GM18499 (cell line): ENCODE data around the gene TRIM2.
"Not testable (repeated sequence)": the region's sequence is repeated elsewhere in the genome, so short reads cannot be mapped to it uniquely, and the experiment has no call there.

Experiments
- ATAC-seq: cut with Tn5 transposase; IDR thresholded peaks from one replicate; pipeline ENCODE4 v1.9.1; 2021; ENCODE audit warnings: moderate number of reproducible peaks; ENCODE audit not compliant: insufficient read depth, unreplicated experiment

The TRIM2 gene

GRCh38 chr4:153204247-153204671, at the start of gene TRIM2:
Gene TRIM2 (plus strand): TSS chr4:153204443. CDS start chr4:153204531, 88 bp downstream.
- no peak for ATAC-seq

GRCh38 chr4:153155686-153156085, 48.6 kb upstream of the TRIM2 start:
- no peak for ATAC-seq

- no peak for ATAC-seq
Observed at GRCh38 chr4:153156263-153156662, 48.0 kb upstream of the TRIM2 start.

- ATAC-seq, result no peak
Observed at GRCh38 chr4:153156721-153157120, 47.5 kb upstream of the TRIM2 start.

GRCh38 chr4:153159016-153159415, 45.2 kb upstream of the TRIM2 start:
- ATAC-seq, result no peak

- ATAC-seq, result no peak
Observed at GRCh38 chr4:153159728-153160221, 44.5 kb upstream of the TRIM2 start.

GRCh38 chr4:153160821-153161220, 43.4 kb upstream of the TRIM2 start:
- ATAC-seq, result no peak

- no peak for ATAC-seq
Observed at GRCh38 chr4:153161226-153161963, 42.8 kb upstream of the TRIM2 start.

GRCh38 chr4:153165236-153165635, 39.0 kb upstream of the TRIM2 start:
- ATAC-seq, result not testable (repeated sequence)

- no peak for ATAC-seq
Observed at GRCh38 chr4:153166716-153167501, 37.3 kb upstream of the TRIM2 start.

- no peak for ATAC-seq
Observed at GRCh38 chr4:153169776-153170175, 34.5 kb upstream of the TRIM2 start.

- ATAC-seq, result no peak
Observed at GRCh38 chr4:153170407-153170806, 33.8 kb upstream of the TRIM2 start.

- no peak for ATAC-seq
Observed at GRCh38 chr4:153174821-153175567, 29.2 kb upstream of the TRIM2 start.

- ATAC-seq, result no peak
Observed at GRCh38 chr4:153176938-153177337, 27.3 kb upstream of the TRIM2 start.

- ATAC-seq, result no peak
Observed at GRCh38 chr4:153177841-153178240, 26.4 kb upstream of the TRIM2 start.

GRCh38 chr4:153179100-153179499, 25.1 kb upstream of the TRIM2 start:
- no peak for ATAC-seq

GRCh38 chr4:153181293-153181692, 22.9 kb upstream of the TRIM2 start:
- no peak for ATAC-seq

- no peak for ATAC-seq
Observed at GRCh38 chr4:153181700-153182099, 22.5 kb upstream of the TRIM2 start.

GRCh38 chr4:153183146-153183545, 21.1 kb upstream of the TRIM2 start:
- ATAC-seq, result no peak

- no peak for ATAC-seq
Observed at GRCh38 chr4:153185331-153185852, 18.9 kb upstream of the TRIM2 start.
